DND-41 (cell line): Measurements from ENCODE around the gene PTGER3.

ENCODE experiments used
- CTCF ChIP-seq: IDR thresholded peaks from 2 replicates; pipeline ENCODE4 v1.5.1; 2012; ENCODE audit warnings: borderline replicate concordance, low read length, moderate library complexity, mild to moderate bottlenecking; ENCODE audit not compliant: poor library complexity, severe bottlenecking; ENCODE audit errors: extremely low read depth
- EZH2 ChIP-seq: IDR thresholded peaks from 3 replicates; pipeline ENCODE4 v1.6.1; 2012; ENCODE audit warnings: borderline replicate concordance, low read depth, mild to moderate bottlenecking, moderate library complexity, low read length, inconsistent platforms; ENCODE audit not compliant: severe bottlenecking

GRCh38 chr1:71087060-71087459 lies 39.4 kb upstream of the PTGER3 start:
- TF ChIP-seq CTCF = no peak
- no peak for TF ChIP-seq EZH2
